ENCODE data around the gene DDX5.
"Not testable (repeated sequence)": the region's sequence is repeated elsewhere in the genome, so short reads cannot be mapped to it uniquely, and the experiment has no call there.

DDX5 gene

DNA sequence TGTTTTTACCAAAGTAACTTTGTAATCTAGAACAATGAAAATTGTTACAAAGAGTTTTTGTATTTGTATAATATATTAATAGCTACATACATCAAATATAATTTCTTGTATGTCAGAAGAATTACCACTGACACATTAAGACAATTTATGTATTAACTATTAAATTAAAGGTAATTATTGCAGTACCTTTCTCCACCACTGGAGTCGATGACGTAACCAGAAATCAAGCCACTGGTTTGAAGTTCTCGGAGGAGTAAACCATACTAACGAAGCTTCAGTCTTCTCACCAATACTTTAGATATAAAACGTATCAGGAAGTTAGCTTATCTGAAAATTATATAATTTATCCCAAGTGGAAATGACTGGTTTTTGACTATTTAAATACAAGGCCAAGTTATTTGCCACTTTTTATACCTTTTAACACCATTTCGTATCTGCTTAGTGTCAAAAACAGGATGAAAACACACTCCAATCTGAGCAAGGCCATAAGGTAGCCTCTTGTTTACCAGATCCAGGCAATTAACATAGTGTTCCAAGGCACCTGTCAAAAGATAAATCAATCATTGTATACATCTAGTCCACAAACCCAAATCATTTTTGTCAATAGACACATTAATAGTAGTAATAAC lies 13.5 kb downstream of the DDX5 start:
- DNase-seq (ENCODE audit: low spot score), result peak; percentile 80

DNA sequence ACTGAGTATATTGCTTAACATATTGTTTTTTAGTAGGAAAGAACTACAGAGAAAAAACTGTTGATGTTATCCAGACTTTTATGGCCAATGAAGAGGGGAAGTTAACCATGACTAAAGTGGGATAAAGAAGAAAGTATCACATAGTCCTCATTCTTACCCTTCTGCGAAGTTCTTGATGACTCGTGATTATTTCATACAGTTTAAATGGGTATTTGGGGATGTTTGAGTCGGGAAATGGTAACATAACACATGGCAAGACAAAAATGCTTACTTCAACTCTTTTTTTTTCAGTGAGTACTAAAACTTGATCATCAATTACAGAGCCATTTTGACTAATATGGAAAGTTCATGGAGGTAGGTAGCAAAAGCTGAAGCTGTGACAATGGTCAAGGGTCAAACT lies 14.1 kb downstream of the DDX5 start:
- DNase-seq (ENCODE audit: low spot score), result no peak

DNA sequence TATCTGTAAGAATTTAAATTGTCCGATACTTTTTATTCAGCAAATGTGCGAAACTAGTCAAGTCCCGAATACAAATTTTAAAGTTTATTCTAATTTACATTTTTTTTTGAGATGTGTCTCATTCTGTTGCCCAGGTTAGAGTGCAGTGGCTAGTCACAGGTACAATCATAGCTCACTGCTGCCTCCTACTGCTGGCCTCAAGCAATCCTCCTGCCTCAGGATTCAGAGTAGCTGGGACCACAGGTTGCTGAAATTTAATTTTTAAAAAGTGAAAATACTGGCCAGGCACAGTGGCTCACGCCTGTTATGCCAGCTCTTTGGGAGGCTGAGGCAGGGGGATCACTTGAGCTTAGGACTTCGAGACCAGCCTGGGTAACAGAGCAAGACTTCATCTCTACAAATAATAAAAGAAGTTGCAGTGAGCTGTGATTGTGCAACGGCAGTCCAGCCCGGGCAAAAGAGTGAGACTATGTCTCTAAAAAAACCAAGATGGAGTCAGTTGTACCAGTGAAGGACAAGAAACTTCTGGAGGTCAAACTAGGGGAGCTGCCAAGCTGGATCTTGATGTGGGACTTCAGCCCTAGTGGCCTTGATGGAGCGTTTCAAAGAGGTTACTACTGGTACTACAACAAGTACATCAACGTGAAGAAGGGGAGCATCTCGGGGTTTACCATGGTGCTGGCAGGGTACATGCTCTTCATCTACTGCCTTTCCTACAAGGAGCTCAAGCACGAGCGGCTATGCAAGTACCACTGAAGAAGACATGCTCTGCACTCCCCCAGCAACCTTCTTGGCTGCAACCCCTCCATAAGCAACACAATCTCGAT lies 14.8 kb downstream of the DDX5 start:
- DNase-seq (ENCODE audit: low spot score), result peak; percentile 66

DNA sequence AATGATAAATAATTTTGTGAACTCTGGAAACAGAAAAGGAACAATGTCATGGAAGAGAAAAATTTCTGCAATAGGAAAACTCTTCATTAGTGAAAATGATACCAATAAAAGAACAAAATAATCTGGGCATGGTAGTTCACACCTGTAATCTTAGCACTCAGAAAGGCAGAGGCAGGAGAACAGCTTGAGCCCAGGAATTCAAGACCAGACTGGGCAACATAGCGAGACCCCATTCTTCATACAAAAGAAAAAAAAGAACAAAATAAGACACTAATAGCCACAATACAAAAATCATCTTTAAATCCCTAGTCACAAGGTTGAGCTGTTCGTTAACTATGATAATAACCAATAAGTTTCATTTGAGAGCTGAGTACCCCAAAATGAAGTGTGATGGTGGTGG lies 17.8 kb downstream of the DDX5 start:
- DNase-seq (ENCODE audit: low spot score), result no peak

DNA sequence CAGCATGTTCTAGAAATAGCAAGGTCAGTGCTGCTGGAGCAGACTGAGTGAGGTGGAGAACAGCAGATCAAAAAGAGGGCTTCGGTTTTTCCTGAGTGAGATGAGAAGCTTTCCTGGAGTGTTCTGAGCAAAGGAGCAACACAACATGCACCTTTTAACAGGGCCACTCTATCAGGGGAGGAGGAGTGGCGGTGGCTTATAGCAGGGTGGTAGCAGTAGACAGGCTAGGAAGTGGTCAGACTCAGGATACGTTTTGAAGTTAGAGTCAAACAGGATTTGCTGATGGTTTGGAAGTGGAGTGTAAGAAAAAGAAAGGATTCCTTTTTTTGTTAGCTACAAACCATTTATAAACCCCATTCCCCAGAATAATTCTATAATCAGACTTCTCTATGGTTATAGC lies 21.7 kb downstream of the DDX5 start:
- DNase-seq (ENCODE audit: low spot score), result no peak

DNA sequence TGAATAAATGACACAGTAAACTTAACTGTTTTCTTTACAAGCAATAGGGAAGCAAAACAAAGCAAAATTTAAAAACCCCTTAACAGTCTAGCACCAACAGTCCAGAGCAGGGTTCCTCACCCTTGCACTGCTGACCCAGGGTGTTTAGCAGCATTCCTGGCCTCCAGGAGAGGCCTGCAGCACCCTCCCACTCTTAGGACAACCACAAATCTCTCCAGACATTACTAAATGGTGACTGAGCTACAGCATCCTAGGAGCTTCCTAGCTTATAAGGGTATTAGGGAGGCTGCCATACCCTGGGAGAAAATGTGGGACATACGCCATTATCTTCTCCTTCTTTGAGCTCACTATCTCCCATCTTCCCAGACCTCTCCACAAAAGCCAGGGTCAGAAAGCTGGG lies 25.1 kb downstream of the DDX5 start:
- DNase-seq (ENCODE audit: low spot score), result no peak

DNA sequence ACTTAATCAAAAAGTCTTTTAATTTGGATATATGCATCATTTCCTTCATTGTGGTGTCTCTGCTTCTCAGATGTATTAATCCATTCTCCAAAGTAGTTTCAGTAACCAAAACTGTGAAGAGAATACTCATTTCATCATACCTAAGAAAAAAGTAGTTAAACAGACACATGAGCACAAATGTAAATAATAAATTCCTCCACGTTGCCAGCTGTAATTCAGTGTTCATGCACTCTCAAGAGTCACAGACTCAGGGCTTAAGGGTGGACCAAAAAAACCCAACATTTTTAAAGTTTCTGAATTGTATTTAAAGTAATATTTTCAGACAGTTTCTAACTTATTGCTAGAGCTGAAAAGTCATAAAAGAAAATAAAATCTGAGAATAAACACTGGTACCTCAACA lies 28.2 kb downstream of the DDX5 start:
- DNase-seq (ENCODE audit: low spot score), result no peak

DNA sequence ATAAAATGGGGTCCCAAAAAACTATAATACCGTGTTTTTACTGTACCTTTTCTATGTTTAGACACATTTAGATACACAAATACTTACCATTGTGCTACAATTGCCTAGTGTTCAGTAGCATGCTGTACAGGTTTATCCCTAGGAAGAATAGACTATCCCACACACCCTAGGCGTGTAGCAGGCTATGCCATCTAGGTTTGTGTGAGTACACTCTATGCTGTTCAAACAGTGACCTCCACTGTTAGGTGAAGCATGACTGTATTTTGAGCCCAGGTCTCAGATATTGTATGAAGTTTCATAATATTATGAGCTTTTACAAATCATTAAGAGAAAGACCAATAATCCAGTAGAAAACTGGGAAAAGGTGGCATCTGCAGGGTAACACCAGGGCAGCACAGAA lies 33.5 kb downstream of the DDX5 start:
- DNase-seq (ENCODE audit: low spot score), result no peak

DNA sequence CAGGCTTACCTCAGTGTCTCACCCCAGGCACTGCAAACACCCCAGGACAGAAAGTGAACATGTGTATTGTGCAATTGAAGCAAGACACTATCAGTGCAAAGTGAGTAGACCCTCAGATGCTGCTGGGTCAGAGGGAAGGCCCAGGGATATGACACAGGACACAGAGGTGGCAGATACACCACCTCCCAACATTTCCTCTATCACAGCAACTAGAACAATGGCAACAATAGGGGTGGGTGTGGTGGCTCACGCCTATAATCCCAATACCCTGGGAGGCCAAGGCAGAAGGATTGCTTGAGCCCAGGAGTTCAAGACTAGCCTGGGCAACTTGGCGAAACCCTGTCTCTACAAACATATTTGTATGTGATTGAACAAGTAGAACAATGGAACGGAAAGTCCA lies 34.6 kb downstream of the DDX5 start:
- no peak for DNase-seq (ENCODE audit: low spot score)

DNA sequence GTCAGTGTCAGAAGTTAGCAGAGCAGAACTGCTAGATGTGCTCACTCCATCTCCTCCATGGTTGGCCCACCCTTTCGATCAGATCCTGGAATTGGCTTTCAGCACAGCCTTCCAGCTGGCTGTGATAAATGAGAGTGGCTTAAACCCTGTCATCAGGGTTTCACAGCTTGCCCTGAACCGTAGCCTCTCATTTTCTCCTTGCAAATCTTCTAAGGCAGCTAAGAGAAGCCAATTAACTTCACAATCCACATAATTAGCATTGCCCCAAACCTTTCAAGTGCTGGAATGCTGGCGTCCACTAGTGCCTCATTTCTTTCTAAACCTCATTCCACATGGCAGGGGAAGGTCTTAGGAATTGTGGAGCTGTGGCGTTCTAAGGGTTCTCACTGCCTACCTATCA lies 35.5 kb downstream of the DDX5 start:
- DNase-seq (ENCODE audit: low spot score), result no peak

DNA sequence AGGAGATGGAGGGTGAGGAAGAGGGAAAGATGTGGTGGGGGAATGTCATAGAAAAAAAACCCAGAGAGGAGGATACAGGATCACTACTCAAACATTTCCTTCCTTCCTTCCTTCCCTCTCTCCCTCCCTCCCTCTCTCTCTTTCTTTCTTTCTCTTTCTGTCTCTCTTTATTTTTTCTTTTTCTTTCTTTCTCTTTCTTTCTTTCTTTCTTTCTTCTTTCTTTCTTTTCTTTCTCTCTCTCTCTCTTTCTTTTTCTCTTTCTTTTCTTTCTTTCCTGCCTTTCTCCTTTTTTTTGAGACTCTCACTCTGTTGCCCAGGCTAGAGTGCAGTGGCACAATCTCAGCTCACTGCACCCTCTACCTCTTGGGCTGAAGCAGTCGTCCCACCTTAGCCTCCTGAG lies 39.3 kb downstream of the DDX5 start:
- DNase-seq (ENCODE audit: low spot score), result not testable (repeated sequence)

DNA sequence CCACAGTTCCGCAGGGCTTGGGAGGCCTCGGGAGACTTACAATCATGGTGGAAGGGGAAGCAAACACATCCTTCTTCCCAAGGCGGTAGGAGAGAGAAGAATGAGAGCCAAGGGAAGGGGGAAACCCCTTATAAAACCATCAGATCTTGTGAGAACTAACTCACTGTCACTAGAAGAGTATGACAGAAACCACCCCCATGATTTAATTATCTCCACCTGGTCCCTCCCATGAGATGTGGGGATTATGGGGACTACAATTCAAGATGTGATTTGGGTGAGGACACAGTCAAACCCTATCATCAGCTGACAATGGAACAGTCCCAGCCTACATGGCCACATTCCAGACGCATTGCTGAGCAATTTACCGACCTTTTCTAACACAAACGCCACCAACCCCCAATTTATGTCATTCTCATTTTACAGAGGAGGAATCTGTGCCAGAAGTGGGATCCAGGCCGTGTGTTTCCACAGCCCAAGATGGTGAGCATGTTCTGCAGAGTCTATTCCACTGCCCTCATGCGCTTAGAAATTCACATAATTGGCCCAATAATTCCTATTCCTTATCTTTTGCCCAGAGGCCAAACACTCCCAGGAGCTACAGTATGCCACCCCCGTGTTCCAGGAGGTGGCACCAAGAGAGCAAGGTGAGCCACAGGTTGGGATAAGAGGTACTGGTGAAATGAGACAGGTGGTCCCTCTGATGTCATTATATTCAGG lies 39.9 kb downstream of the DDX5 start:
- no peak for DNase-seq (ENCODE audit: low spot score)

DNA sequence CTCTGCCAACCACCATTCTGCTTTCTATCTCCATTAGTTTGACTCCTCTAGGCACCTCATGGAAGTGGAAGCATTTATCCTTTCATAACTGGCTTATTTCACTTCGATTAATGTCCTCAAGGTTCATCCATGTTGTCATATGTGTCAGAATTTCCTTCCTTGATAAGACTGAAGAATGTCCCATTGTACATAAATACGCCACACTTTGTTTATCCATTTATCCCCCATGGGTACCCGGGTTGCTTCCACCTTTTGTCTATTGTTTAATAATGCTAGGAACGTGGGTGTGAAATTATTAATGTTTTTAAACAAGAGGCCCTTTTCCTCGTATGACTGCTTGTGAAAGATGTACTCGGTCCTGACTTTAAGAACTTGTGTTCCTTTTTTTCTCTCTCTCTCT lies 44.3 kb downstream of the DDX5 start:
- DNase-seq (ENCODE audit: low spot score), result no peak

DNA sequence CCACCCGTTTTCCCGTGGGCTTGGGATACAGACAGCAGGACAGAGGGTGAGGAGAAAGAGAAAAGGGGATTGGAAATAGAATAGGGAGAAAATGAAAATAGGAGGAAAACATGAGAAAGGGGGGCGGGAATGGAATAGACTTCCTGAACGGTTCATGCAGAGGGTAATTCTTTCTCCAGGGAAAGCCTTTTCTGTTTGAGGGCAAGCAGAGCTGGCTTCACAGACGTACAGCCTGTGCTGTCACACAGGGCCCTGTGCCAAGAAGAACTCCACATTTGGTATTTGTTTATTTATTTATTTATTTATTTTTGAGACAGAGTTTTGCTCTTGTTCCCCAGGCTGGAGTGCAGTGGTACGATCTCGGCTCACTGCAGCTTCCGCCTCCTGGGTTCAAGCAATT lies 45.1 kb downstream of the DDX5 start:
- DNase-seq (ENCODE audit: low spot score), result no peak

DNA sequence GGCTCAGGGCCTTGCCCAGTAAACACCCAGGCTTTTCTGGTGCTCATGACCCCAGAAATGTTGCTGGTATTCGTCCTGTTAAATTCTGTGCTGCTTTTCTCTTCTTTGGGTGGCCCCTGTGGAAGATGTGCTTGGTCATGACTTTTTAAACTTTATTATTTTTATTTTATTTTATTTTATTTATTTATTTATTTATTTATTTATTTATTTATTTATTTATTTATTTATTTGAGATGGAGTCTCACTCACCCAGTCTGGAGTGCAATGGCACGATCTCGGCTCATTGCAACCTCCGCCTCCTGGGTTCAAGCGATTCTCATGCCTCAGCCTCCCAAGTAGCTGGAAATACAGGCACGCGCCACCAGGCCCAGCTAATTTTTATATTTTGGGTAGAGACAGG lies 46.3 kb downstream of the DDX5 start:
- not testable (repeated sequence) for DNase-seq (ENCODE audit: low spot score)

DNA sequence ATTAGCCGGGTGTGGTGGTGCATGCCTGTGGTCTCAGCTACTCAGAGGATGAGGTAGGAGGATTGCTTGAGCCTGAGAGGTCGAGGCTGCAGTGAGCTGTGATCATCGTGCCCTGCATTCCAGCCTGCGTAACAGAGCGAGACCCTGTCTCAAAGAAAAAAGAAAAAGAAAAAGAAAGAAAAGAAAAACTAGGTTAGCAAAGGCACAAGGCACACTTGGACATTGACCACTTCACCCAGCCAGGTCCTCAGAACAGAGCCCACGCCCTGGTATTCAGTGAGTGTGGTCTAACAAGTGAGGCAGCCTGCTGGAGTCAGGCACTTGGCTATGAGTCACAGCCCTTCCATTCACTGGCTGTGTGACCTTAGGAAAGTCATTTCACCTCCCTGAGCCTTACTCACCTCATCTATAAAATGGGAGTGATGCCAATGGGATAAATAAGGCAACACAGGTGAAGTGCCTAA lies 46.8 kb downstream of the DDX5 start:
- DNase-seq (ENCODE audit: low spot score), result no peak

DNA sequence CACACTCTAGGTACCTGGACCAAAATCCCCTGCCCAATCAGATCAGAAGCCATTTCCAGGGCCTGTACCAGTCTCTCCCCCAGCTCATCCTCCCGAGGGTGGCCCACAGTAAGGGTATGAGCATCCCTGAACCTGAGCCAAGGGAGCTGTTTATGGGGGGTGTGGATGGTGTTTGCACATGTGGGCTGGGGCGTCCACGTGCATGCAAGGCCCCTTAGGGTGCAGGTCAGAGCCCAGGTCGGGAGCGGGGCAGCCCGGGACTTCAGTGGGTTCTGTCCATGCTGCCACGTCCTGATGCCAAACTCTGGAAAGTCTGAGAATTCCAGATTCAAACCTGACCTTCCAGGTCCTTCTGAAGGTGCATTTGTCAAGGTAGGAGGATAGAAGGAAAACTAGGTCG lies 47.3 kb downstream of the DDX5 start:
- DNase-seq (ENCODE audit: low spot score), result no peak

DNA sequence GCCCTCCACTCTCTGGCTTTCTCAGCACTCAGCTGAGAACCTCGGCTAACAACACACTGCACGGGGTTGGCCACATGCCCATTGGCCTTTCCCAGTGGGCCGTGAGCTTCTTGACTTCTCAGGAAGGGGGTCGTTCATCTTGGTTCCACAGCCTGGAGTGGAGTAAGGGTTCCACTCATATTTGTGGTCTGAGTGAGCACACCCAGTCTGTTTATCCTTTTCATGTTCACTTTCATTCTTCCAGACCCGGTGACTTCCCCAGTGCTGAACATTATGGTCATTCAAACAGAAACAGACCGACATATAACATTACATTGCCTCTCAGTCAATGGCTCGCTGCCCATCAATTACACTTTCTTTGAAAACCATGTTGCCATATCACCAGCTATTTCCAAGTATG lies 48.9 kb downstream of the DDX5 start:
- DNase-seq (ENCODE audit: low spot score), result no peak

DNA sequence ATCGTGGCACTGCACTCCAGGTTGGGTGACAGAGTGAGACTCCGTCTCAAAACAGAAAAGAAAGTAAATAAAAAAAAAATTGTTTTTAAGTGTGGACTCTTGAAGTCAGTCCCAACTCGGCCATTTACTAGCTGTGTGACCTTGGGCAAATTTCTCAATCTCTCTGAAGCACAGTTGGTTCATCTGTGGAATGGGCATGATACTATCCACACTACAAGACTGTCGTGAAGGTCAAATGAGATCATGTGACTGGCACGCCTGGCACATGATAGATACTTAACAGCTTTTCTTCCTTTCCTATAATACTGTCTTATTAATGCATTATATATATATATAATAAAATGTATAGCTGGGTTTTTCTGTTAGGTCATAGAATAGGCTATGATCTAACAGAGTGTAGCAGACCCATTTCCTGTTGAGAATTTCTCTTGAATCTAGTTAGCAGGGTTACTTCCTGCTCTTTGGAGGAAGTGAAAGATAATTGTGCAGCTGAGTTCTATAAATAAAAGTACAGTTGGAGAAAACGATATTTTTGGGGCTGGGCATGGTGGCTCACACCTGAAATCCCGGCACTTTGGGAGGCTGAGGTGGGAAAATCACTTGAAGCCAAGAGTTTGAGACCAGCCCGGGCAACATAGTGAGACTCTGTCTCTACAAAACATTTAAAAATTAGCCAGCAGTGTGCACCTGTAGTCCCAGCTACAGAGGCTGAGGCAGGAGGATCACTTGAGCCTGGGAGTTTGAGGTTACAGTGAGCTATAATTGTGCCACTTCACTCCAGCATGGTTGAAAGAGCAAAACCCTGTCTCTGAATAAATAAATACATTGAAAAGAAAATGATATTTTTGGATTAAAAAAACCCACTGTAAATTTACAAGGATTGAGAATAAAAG lies 49.9 kb downstream of the DDX5 start:
- peak; percentile 79 for DNase-seq (ENCODE audit: low spot score)

DNA sequence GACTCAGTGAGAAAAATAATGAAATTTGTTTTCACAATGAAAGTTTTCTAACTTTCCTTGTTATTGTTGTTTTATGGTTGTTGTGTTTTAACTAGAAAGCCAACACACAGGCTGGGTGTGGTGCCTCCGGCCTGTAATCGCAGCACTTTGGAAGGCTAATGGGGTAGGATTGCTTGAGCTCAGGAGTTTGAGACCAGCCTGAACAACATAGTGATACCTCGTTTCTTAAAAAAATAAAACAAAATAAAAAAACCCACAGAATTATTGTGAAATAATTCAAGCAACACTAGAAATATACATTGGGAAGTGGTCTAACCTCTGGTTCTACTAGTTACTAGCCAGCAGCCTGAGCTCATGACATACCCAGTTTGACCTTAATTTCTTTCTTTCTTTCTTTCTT lies 56.5 kb downstream of the DDX5 start:
- no peak for DNase-seq (ENCODE audit: low spot score)

DNA sequence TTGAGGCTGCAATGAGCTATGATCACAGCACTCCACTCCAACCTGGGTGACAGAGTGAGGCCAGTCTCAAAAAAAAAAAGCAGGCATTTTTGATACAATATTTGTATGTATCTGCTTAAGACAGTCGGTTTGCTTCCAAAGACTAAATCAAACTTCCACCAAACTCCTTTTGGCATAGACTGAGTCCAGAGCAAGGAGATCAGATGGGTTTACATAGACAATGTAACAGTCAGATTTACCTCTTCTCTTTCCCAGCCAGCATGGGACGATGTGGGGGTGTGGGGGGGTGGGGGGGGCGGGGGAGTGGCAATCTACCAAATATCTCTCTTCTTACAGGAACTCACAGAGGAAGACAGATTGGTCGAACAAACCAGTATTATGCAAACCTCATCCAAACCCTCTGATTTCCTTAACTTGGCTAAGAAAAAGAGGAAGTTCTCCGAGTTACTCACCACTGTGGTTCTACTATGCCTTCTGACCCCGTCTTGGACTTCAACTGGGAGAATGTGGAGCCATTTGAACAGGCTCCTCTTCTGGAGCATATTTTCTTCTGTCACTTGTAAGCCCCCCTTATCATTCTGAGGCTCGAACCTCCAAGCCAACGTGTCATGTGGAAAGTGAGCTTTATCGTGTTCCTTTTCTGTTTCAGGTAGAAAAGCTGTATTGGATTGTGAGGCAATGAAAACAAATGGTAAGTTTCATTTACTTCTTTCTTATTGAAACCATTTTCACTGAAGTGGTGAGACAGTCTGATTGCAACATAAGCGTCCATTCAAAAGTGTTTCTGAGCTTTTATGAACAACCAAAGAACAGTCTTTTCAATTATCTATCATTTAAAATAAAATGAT lies 57.2 kb downstream of the DDX5 start, which contains the start of gene MILR1:
Gene MILR1, plus strand, starts transcription at position 451 of the 848 bp plus-strand sequence. Its CDS starts 54 bp downstream, at position 505.
- peak; percentile 89 for DNase-seq (ENCODE audit: low spot score)
